Ishikawa (cell line): ENCODE measurements around the gene ATP13A1.

Experiments
- CEBPB ChIP-seq: IDR thresholded peaks from 2 replicates; pipeline ENCODE4 v1.6.1; 2012
- CREB1 ChIP-seq: IDR thresholded peaks from 2 replicates; pipeline ENCODE4 v1.6.1; 2012; ENCODE audit warnings: low read depth
- EGR1 ChIP-seq: IDR thresholded peaks from 2 replicates; pipeline ENCODE4 v1.6.1; 2012
- EP300 ChIP-seq: IDR thresholded peaks from 2 replicates; pipeline ENCODE4 v1.6.1; 2012; ENCODE audit warnings: borderline replicate concordance
- FOXM1 ChIP-seq: IDR thresholded peaks from 2 replicates; pipeline ENCODE4 v1.6.1; 2012; ENCODE audit warnings: low read depth, borderline replicate concordance
- NFIC ChIP-seq: IDR thresholded peaks from 2 replicates; pipeline ENCODE4 v1.6.1; 2012
- RAD21 ChIP-seq: IDR thresholded peaks from 2 replicates; pipeline ENCODE4 v1.6.1; 2012; ENCODE audit warnings: low read depth
- TAF1 ChIP-seq: IDR thresholded peaks from 2 replicates; pipeline ENCODE4 v1.6.1; 2012; ENCODE audit warnings: low read depth, mild to moderate bottlenecking
- TCF12 ChIP-seq: IDR thresholded peaks from 2 replicates; pipeline ENCODE4 v1.6.1; 2012; ENCODE audit warnings: low read depth
- TEAD4 ChIP-seq: IDR thresholded peaks from 2 replicates; pipeline ENCODE4 v1.6.1; 2012
- YY1 ChIP-seq: IDR thresholded peaks from 2 replicates; pipeline ENCODE4 v1.6.1; 2012; ENCODE audit warnings: low read depth
- ZBTB7A ChIP-seq: IDR thresholded peaks from 2 replicates; pipeline ENCODE4 v1.6.1; 2012; ENCODE audit warnings: low read depth
- TF ChIP-seq, protein P1 (sequence below): IDR thresholded peaks from 2 replicates; pipeline ENCODE4 v1.6.1; 2012; ENCODE audit warnings: low read depth, mild to moderate bottlenecking
- TF ChIP-seq, protein P2 (sequence below): IDR thresholded peaks from 2 replicates; pipeline ENCODE4 v1.6.1; 2012
- TF ChIP-seq, protein P3 (sequence below): IDR thresholded peaks from 2 replicates; pipeline ENCODE4 v1.6.1; 2012

Gene ATP13A1

DNA sequence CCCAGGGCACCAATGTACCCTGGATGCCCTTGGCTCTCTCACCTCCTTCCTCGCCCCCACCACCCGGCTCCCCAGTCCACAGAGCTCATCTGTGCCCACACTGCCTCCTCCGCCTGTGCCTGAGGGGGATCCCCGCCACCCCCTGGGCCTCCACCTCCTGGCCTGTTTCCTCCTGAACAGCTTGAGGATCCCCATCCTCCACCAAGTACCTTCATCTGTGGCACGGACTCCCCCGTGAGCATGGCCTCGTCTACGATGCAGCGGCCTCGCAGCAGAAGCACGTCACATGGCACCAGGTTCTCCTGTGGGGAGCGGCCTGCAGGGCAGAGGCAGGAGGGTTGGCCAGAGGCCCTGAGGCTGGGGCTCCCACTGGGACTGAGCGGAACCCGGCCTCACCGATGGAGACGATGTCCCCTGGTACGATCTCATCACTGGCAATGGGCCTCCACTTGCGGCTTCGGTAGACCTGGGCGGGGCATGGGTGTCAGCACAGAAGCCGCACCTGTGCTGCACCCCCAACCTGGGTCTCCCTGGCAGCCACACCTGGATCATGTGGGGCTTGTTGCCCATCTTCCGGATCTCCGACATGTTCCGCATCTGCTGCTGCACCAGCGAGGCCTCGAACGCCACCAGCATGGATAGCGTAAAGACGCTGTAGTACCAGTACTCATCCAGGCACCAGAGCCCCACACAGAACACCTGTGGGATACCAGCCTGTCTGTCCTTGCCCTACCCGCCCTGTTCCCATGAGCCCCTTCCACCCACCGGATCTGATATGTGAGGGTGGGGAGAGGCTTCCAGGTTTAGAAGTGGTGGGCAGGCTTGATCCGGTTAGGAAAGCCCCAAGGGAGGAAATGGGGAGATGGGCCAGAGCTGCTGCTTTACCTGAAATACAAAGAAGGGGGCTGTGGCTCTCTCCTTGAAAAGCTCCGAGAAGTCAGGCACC lies 6.8 kb downstream of the ATP13A1 start:
- TF ChIP-seq RAD21 = no peak
- TF ChIP-seq, protein P1, sequence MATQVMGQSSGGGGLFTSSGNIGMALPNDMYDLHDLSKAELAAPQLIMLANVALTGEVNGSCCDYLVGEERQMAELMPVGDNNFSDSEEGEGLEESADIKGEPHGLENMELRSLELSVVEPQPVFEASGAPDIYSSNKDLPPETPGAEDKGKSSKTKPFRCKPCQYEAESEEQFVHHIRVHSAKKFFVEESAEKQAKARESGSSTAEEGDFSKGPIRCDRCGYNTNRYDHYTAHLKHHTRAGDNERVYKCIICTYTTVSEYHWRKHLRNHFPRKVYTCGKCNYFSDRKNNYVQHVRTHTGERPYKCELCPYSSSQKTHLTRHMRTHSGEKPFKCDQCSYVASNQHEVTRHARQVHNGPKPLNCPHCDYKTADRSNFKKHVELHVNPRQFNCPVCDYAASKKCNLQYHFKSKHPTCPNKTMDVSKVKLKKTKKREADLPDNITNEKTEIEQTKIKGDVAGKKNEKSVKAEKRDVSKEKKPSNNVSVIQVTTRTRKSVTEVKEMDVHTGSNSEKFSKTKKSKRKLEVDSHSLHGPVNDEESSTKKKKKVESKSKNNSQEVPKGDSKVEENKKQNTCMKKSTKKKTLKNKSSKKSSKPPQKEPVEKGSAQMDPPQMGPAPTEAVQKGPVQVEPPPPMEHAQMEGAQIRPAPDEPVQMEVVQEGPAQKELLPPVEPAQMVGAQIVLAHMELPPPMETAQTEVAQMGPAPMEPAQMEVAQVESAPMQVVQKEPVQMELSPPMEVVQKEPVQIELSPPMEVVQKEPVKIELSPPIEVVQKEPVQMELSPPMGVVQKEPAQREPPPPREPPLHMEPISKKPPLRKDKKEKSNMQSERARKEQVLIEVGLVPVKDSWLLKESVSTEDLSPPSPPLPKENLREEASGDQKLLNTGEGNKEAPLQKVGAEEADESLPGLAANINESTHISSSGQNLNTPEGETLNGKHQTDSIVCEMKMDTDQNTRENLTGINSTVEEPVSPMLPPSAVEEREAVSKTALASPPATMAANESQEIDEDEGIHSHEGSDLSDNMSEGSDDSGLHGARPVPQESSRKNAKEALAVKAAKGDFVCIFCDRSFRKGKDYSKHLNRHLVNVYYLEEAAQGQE = no peak

DNA sequence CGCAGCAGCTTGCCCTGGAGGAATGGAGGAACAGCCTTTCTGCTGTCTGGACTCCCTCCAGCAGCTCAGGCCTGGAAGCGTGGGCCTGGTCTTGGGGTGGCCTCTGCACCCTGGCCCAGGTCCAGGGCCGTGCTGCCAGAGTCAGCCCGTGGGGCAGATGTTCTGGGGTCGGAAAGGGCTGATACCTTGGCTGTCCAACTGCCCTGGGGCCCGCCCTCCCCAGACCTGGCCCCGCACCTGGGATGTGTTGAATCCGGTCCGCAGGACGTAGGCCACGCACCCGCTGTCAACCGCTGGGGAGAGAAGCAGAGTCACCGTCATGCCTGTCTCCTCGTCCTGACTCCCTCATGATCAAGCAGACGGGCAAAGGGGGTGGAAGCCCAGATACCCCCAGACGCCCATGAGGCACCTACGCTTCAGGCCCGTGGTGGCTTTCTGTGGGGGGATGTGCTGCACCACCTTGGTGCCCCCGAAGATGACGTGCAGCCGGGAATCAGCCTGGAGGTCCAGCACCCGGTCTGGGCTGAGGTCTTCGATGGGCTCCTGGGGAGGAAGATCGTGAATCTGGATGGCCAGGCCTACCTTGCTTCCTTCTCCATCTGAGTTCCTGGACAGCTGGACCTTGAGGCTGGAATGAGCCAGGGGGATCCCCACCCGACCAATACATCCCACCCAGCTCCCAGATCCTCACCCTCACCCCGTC lies 7.7 kb downstream of the ATP13A1 start:
- TF ChIP-seq, protein P2, sequence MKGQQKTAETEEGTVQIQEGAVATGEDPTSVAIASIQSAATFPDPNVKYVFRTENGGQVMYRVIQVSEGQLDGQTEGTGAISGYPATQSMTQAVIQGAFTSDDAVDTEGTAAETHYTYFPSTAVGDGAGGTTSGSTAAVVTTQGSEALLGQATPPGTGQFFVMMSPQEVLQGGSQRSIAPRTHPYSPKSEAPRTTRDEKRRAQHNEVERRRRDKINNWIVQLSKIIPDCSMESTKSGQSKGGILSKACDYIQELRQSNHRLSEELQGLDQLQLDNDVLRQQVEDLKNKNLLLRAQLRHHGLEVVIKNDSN = no peak
- TF ChIP-seq, protein P3, sequence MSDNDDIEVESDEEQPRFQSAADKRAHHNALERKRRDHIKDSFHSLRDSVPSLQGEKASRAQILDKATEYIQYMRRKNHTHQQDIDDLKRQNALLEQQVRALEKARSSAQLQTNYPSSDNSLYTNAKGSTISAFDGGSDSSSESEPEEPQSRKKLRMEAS = no peak
- TF ChIP-seq NFIC (no peak), FOXM1 (no peak), YY1 (no peak), CREB1 (no peak), TAF1 (no peak), TCF12 (no peak), CEBPB (no peak), TEAD4 (no peak), EP300 (no peak), RAD21 (no peak)
- TF ChIP-seq, protein P1 = no peak

DNA sequence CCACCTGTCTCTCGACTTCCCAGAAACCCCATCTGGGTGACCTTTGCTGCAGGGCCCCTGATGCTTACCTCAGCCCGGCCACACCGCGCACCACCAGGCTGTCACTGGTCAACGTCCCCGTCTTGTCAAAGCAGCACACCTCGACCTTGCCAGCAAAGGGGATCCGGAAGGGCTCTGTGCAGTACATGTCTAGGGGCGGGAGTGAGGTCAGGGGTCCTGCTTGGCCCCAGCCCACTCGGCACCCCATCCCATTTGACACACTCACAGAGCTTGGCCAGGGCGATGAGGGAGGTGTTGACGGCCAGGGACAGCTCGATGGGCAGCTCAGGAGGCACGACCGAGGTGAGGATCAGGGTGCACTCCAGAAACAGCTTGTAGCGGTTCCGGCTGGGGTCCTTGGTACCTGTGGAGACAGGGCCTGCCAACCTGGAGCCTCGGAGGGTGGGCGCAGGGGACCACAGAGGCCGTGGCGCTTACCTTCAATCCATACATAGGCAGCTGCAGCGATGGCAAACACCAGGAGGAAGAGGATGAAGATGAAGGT lies 8.4 kb downstream of the ATP13A1 start:
- TF ChIP-seq ZBTB7A = no peak
- no peak for TF ChIP-seq CEBPB
- TF ChIP-seq NFIC = no peak
- no peak for TF ChIP-seq YY1
- no peak for TF ChIP-seq EGR1
- TF ChIP-seq TAF1 = no peak
- TF ChIP-seq, protein P2 = no peak
- TF ChIP-seq RAD21 = no peak
- no peak for TF ChIP-seq CREB1
- no peak for TF ChIP-seq TCF12
- TF ChIP-seq EP300 = no peak
- TF ChIP-seq, protein P1 = no peak
- TF ChIP-seq, protein P3 = no peak
- TF ChIP-seq TEAD4 = no peak
- TF ChIP-seq FOXM1 = no peak

DNA sequence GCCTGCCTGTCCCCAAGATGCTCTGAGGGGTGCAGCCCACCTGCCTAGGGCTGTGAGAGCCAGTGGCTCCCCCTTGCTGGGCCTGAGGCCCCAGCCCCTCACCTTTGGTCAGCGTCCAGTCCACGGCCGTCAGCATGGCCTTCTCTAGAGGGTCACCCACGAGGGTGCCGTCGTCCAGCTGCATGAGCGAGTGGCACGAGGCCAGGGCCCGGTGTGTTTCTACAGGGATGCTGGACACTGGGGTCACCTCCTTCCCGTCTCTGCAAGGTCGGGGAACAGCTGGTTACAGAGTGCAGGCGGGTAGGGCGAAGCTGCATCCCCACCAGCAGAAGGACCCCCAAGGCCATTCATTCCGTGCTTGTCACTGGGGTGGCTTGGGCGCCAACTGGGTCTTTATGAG lies 9.0 kb downstream of the ATP13A1 start:
- TF ChIP-seq TEAD4 (no peak), RAD21 (no peak), CREB1 (no peak), EGR1 (no peak), YY1 (no peak), TCF12 (no peak), NFIC (no peak), TAF1 (no peak), FOXM1 (no peak), EP300 (no peak), ZBTB7A (no peak), CEBPB (no peak)
- TF ChIP-seq, protein P3 = no peak
- TF ChIP-seq, protein P2 = no peak
- TF ChIP-seq, protein P1 = no peak
